GM12864 (cell line): ENCODE results near the gene AMZ1.
"Not testable (repeated sequence)": the region's sequence is repeated elsewhere in the genome, so short reads cannot be mapped to it uniquely, and the experiment has no call there.

Source experiments
- DNase-seq: peaks from one replicate; pipeline ENCODE4 v3.0.0-alpha.2; 2011; ENCODE audit warnings: low read depth
- H3K4me3 ChIP-seq: 2 replicates; pipeline ENCODE4 v1.5.1; 2011; ENCODE audit warnings: mild to moderate bottlenecking, low read depth, low read length, control low read depth
- TF ChIP-seq, protein P1 (sequence below): IDR thresholded peaks from 2 replicates; pipeline ENCODE4 v1.5.1; 2011; ENCODE audit warnings: low read depth, mild to moderate bottlenecking, moderate library complexity, low read length, control low read depth, inconsistent platforms; ENCODE audit errors: missing control alignments

Gene AMZ1

DNA sequence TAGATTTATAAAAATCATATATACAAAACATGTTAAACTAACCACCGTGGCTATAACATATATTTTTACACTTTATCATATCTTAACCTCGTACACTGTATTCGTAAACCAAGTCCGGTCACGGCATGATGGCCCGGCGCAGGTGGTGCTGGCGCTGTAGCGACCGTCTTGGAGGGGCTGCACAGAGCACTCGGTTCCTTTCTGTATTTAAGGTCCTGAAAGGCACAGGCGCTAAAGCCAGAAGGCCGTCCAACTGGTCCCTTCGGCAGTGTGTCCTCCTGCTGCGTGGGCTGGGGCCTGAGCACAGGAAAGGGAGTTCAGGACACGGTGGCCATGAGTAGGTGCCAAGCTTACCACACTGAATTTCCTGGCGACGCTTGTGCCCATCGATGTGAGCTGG, 33.8 kb downstream of the AMZ1 start:
- no peak for DNase-seq
- TF ChIP-seq, protein P1, sequence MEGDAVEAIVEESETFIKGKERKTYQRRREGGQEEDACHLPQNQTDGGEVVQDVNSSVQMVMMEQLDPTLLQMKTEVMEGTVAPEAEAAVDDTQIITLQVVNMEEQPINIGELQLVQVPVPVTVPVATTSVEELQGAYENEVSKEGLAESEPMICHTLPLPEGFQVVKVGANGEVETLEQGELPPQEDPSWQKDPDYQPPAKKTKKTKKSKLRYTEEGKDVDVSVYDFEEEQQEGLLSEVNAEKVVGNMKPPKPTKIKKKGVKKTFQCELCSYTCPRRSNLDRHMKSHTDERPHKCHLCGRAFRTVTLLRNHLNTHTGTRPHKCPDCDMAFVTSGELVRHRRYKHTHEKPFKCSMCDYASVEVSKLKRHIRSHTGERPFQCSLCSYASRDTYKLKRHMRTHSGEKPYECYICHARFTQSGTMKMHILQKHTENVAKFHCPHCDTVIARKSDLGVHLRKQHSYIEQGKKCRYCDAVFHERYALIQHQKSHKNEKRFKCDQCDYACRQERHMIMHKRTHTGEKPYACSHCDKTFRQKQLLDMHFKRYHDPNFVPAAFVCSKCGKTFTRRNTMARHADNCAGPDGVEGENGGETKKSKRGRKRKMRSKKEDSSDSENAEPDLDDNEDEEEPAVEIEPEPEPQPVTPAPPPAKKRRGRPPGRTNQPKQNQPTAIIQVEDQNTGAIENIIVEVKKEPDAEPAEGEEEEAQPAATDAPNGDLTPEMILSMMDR: no peak
- no peak overlapping the region for H3K4me3 ChIP-seq

DNA sequence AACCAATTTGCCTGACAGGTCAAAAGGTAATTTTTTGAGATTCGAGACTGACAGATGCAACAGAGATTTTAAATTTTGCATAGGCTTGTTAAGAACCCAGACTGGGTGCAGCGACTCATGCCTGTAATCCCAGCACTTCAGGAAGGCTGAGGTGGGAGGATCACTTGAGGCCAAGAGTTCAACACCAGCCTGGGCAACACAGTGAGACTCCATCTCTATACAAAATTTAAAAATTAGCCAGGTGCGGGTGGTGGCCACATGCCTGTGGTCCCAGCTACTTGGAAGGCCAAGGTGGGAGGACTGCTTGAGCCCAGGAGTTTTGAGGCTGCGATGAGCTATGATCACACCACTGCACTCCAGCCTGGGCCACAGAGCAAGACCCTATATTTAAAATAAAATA, 34.6 kb downstream of the AMZ1 start:
- TF ChIP-seq, protein P1: no peak
- no peak overlapping the region for H3K4me3 ChIP-seq
- DNase-seq: no peak

DNA sequence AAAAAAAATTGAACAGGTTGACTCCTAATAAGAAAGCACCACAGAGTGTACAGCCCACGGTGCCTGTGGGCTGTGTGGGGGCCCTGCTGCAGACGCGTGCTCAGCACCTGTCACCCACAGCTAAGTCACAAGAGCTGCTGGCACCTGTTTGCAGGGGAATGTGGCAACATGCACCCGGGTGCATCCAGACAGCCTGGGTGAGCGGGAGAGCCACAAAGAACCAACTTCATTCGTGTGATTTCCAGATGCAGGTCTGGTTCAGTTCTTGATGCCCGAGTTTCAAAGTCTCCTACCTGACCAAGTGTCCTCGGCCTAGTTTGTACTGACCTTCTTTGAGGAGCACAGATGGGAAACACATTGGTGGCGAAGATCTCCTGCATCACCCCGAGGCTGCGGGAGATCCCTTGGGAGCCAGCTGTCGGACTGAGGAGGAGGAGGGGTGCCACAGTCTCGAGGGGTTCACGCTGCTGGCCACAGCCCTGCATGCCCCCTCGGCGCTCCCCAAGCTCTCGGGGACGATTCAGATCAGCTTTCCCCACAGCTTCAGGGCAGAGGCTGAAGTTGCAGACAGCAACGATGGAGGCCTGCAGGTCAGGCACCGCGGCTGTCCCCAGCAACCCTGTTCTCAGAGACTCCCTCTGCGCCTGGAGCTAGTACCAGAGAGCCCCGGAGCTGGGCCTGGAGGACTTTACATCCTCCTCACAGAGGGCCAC, 35.3 kb downstream of the AMZ1 start:
- no peak for DNase-seq
- TF ChIP-seq, protein P1: no peak

DNA sequence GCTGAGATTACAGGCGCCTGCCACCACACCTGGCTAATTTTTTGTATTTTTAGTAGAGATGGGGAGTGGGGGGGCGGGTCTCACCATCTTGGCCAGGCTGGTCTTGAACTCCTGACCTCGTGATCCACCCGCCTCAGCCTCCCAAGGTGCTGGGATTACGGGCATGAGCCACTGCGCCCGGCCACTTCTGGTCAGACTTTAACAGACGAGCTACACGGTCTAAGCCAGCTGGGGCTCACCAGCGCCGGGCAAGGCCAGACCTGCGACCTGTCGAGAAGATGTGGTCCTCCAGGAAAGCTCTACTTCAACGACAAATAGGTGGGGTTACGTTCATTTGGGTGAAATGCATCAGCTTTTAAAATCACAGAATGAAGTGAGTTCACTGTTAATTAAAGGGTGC, 36.0 kb downstream of the AMZ1 start:
- not testable (repeated sequence) for H3K4me3 ChIP-seq, DNase-seq

More for the DNA sequence above, 35.3 kb downstream of the AMZ1 start:
- no peak overlapping the region for H3K4me3 ChIP-seq

DNA sequence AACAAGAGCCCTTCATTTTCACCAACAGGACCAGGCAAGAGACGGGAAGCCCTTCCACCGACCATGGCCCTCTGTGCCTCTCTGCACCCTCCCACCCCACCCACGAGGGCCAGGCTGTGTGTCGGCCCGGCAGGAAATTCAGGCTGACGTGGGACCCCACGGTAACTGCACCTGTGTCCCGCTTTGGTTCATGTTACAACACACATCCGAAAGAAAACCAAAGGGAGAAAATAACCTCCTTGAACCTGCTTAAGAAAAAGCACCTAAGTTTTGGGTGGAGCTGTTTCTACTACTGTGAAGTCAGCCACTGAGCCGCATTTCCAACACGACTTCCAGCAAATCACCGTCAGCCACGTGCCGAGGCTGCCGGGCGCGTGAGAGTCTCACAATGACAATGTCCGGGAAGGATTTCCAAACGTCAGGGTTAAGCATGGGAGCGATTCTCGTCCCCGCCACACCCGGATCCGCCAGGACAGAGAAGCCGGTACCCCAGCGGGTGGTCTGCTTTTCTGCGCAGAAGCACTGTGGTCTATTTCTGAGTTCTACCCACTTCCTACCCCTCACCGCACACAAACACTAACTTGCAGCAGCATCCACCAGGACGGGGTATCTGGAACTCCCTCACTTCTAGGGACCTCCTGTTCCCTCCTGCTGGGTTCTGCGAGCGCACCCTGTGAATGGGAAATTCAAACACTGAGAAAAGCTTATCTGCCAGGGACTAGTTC, 36.6 kb downstream of the AMZ1 start:
- no peak for DNase-seq
- TF ChIP-seq, protein P1: no peak
- H3K4me3 ChIP-seq: no peak overlapping the region

DNA sequence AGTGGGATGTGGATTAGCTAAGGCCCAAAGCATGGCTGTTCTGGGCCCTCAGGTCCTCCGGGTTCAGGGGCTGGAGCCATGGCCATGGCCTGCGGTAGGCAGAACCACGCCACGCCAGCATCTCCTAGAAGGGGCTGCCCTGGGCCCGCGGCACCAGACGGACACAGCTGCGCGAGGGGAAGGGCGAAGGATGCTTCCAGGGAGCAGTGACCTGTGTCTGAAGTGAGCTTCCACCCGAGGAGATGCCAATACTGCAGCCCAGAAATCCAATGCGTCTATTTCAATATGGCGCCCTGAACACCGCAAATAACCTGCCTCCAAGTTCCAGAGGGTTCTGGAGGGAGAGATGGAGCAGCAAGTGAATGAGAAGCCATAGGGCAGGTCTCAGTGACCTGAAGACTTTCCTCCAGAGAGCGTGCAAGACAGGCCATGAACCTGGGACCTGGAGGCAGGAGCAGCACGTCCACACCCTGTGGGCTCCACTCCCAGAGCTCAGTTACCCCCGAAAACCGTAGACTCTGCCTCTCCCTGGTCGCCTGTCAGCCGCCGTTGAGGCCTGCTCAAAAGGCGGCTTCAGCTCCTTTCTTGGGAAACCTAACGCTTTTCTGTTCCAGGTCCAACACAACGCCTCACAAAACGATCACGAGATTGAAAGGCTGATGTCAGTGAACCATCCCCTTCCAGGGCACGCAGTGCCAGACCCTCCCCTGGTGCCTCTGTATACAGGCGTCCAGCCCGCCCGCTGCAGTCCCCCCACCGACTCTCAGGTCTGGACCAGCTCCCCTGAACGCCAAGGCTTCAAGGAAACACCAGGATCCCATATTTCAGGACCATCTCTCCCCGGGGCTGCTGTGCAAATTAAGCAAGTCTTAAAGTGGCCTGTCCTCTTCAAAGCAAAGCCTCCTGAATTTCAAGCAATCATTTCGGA, 37.4 kb downstream of the AMZ1 start:
- TF ChIP-seq, protein P1: no peak
- no peak for DNase-seq
- H3K4me3 ChIP-seq: no peak overlapping the region
